ENCODE results near the gene FUBP1. TPM values are rescaled to one million over a fixed set of nuclear protein-coding genes. Genes with fewer than 3 reads are reported as not detected.

Gene FUBP1
- total and polyA plus RNA-seq, 2 of the 8 experiments (the other 6 are each of a cell fraction or from before 2014, with no cell fraction given) = 184 to 201 TPM

GRCh38 chr1:77945345-77945744 is 33.5 kb downstream of the FUBP1 start:
- H4K5ac ChIP-seq (ENCODE audit: insufficient read length, low read depth, low read length) = no peak overlapping the region
- 89% methylated on average over 2 of the region's 2 CpGs; no CpG with 5 or more reads in 1 of the 2 experiments for WGBS, 2 experiments (ENCODE audit: extremely low coverage in 1 of 2, insufficient coverage in 1 of 2, insufficient read length in 1 of 2, insufficient replicate concordance in 2 of 2, low coverage in 1 of 2, low lambda C conversion rate in 2 of 2, missing lambda C conversion rate in 1 of 2)
- H2BK5ac ChIP-seq (ENCODE audit: low read depth, low read length) = no peak overlapping the region
- no peaks in the 10 kb centered on the region for H3K79me2 ChIP-seq (ENCODE audit: control insufficient read depth in 1 of 2, insufficient read depth in 2 of 2, low read length in 2 of 2)
- no peak overlapping the region for H3K4ac ChIP-seq (replicated peaks; ENCODE audit: insufficient read length, low read depth, low read length)
- H4K8ac ChIP-seq (ENCODE audit: extremely low read depth, insufficient read depth, low read length) = no peak overlapping the region; the same call in 1 of the 2 replicates
- ChIA-PET POLR2A (ENCODE audit: partially characterized antibody) (interaction anchor here (1.2 to 1.3 kb wide), 3 partner anchors 10 to 33 kb away, joined by 3 to 5 read pairs (median 3); partner anchors contain the start of gene FUBP1), CTCF (ENCODE audit: partially characterized antibody) (no interaction called here)
- no peak overlapping the region for H3K4me2 ChIP-seq (ENCODE audit: insufficient read depth in 1 of 2, low read depth in 2 of 2, low read length in 2 of 2)
- no peak overlapping the region for H2AFZ ChIP-seq (ENCODE audit: low read length)
- no peak overlapping the region for H2BK120ac ChIP-seq (replicated peaks; ENCODE audit: low read depth, low read length)
- H3K27me3 ChIP-seq (replicated peaks in 1 of 4; ENCODE audit: control insufficient read depth in 3 of 4, extremely low read depth in 1 of 4, insufficient read depth in 3 of 4, low read length in 3 of 4) = no peaks in the 10 kb centered on the region
- peaks cover 2 to 4% of the 10 kb centered on the region in 2 experiments for H4K20me1 ChIP-seq (replicated peaks in 1 of 2; ENCODE audit: control insufficient read depth in 1 of 2, insufficient read depth in 2 of 2, low read length in 2 of 2)
- no peaks in the 10 kb centered on the region for H3K4me1 ChIP-seq (replicated peaks in 1 of 4; ENCODE audit: control insufficient read depth in 3 of 4, insufficient read depth in 4 of 4, low read length in 3 of 4)
- no peak overlapping the region for H2BK15ac ChIP-seq (ENCODE audit: low read length)
- no peaks in the 10 kb centered on the region for H3K9me3 ChIP-seq (ENCODE audit: insufficient read depth in 2 of 2, low read depth in 1 of 2, low read length in 1 of 2)
- no peaks in the 10 kb centered on the region for H3K79me1 ChIP-seq (ENCODE audit: low read depth, low read length)
- no peak overlapping the region for H3K18ac ChIP-seq (ENCODE audit: extremely low read depth, low read length)
- peaks cover 4 to 84% (median 37%) of the 10 kb centered on the region in 4 experiments for H3K36me3 ChIP-seq (ENCODE audit: control insufficient read depth in 2 of 4, insufficient read depth in 4 of 4, low read length in 3 of 4)
- TF ChIP-seq CTBP2 (IDR thresholded peaks at IDR 0.05; ENCODE audit: borderline replicate concordance, insufficient read depth, insufficient read length, low read length) (no peak), JUN (IDR thresholded peaks at IDR 0.05; ENCODE audit: low read depth, low read length) (no peak), RXRA (IDR thresholded peaks at IDR 0.05; ENCODE audit: insufficient read depth, low read depth, low read length) (no peak), GABPA (IDR thresholded peaks at IDR 0.05; ENCODE audit: borderline replicate concordance, insufficient read depth, low read length) (no peak), CHD2 (IDR thresholded peaks at IDR 0.05; ENCODE audit: low read length) (no peak), TCF12 (IDR thresholded peaks at IDR 0.05; ENCODE audit: low read depth, low read length) (no peak), SP4 (IDR thresholded peaks at IDR 0.05; ENCODE audit: low read length) (no peak), TAF1 (IDR thresholded peaks at IDR 0.05; ENCODE audit: low read depth, low read length) (no peak), HDAC6 (IDR thresholded peaks at IDR 0.05; ENCODE audit: low read depth, low read length) (no peak), TEAD4 (IDR thresholded peaks at IDR 0.05; ENCODE audit: low read depth, low read length) (no peak), RAD21 (IDR thresholded peaks at IDR 0.05 in 1 of 2, conservative IDR thresholded peaks at IDR 0.05 in 1 of 2; ENCODE audit: low read depth in 2 of 2, low read length in 2 of 2) (no peak)
- TF ChIP-seq, protein P1, sequence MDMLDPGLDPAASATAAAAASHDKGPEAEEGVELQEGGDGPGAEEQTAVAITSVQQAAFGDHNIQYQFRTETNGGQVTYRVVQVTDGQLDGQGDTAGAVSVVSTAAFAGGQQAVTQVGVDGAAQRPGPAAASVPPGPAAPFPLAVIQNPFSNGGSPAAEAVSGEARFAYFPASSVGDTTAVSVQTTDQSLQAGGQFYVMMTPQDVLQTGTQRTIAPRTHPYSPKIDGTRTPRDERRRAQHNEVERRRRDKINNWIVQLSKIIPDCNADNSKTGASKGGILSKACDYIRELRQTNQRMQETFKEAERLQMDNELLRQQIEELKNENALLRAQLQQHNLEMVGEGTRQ (IDR thresholded peaks at IDR 0.05; ENCODE audit: low read length) = no peak
- DNase-seq (ENCODE audit: low read depth in 1 of 2, low spot score in 2 of 2) (no peak), FAIRE-seq (no peak)
- H2BK12ac ChIP-seq (ENCODE audit: low read depth, low read length) = no peak overlapping the region
- no peak overlapping the region for H3K23ac ChIP-seq (ENCODE audit: insufficient read length)
- no peak overlapping the region for H3K56ac ChIP-seq (replicated peaks; ENCODE audit: insufficient read length, low read depth, low read length)
- no peak overlapping the region for H3K9ac ChIP-seq (replicated peaks in 1 of 4; ENCODE audit: extremely low read depth in 1 of 4, low read depth in 3 of 4, low read length in 3 of 4)
- no peaks in the 10 kb centered on the region for H3K23me2 ChIP-seq (ENCODE audit: low read depth, low read length)
- no peak overlapping the region for H2BK20ac ChIP-seq (ENCODE audit: low read length)
- no peak overlapping the region for H3K4me3 ChIP-seq (ENCODE audit: extremely low read depth in 1 of 4, insufficient read depth in 2 of 4, low read depth in 3 of 4, low read length in 4 of 4)
- no peak overlapping the region for H4K91ac ChIP-seq (replicated peaks; ENCODE audit: insufficient read length, low read length)
- no peak overlapping the region for H2AK5ac ChIP-seq (ENCODE audit: low read depth, low read length)
- H3K27ac ChIP-seq (ENCODE audit: low read depth, low read length) = no peak overlapping the region
- no peak overlapping the region for H3K14ac ChIP-seq (ENCODE audit: insufficient read length)

Data from H1 (cell line).